Lung (tissue), 12 donors: ENCODE data around the gene CABP4. TPM values are rescaled to one million over a fixed set of nuclear protein-coding genes. Genes with fewer than 3 reads are reported as not detected.

ENCODE experiments used
- ATAC-seq: fragments of 200-7000 bp; cut with Tn5 transposase; one replicate; pipeline ENCODE4 v1.9.1; 2020; ENCODE audit warnings: moderate number of reproducible peaks; ENCODE audit not compliant: insufficient read depth, low FRiP score
- DNase-seq, 3 donors: peaks; one replicate each; pipeline ENCODE4 v3.0.0-alpha.2; 2013 to 2017
- H3K27ac ChIP-seq, 2 donors: one replicate each; pipeline ENCODE4 v1.5.1; 2013; ENCODE audit warnings: mild to moderate bottlenecking in 2 of 2, moderate library complexity in 2 of 2, control low read depth in 1 of 2, inconsistent platforms in 1 of 2, low read depth in 1 of 2, low read length in 1 of 2
- H3K27me3 ChIP-seq, 3 donors: one replicate each; pipeline ENCODE4 v1.5.1; 2013; ENCODE audit warnings: low read length in 2 of 3; ENCODE audit not compliant: control insufficient read depth in 3 of 3, insufficient read depth in 3 of 3
- H3K36me3 ChIP-seq, 4 donors: one replicate each; pipeline ENCODE4 v1.5.1; 2013; ENCODE audit warnings: low read length in 4 of 4, mild to moderate bottlenecking in 1 of 4, moderate library complexity in 1 of 4; ENCODE audit not compliant: control insufficient read depth in 4 of 4, insufficient read depth in 4 of 4
- H3K4me1 ChIP-seq, 5 donors: one replicate each; pipeline ENCODE4 v1.5.1; 2013; ENCODE audit warnings: low read length in 5 of 5, mild to moderate bottlenecking in 2 of 5, moderate library complexity in 1 of 5; ENCODE audit not compliant: control insufficient read depth in 5 of 5, insufficient read depth in 5 of 5
- H3K4me3 ChIP-seq: one replicate; pipeline ENCODE4 v1.5.1; 2013; ENCODE audit warnings: mild to moderate bottlenecking, control low read depth, moderate library complexity
- H3K9ac ChIP-seq, 2 donors: one replicate each; pipeline ENCODE4 v1.5.1; 2013; ENCODE audit warnings: low read length in 2 of 2, control low read depth in 1 of 2; ENCODE audit not compliant: insufficient read depth in 1 of 2
- H3K9me3 ChIP-seq, 4 donors: one replicate each; pipeline ENCODE4 v1.5.1; 2013; ENCODE audit warnings: low read length in 3 of 4, mild to moderate bottlenecking in 1 of 4, moderate library complexity in 1 of 4; ENCODE audit not compliant: control insufficient read depth in 4 of 4, insufficient read depth in 3 of 4
- CTCF ChIP-seq: IDR thresholded peaks from 2 replicates; pipeline ENCODE4 v1.5.1; 2012; ENCODE audit warnings: mild to moderate bottlenecking; ENCODE audit errors: control extremely low read depth, extremely low read depth
- WGBS, 2 donors: extraction: QIAGEN DNeasy Blood & Tissue Kit; methylation state at CpG; one replicate each; pipeline ENCODE4 v1.1.7; 2013; 5-methylcytosine and 5-hydroxymethylcytosine counted together
- polyA plus RNA-seq, 2 donors: library from polyadenylated mRNA; stranded (reverse); fragments of 200-250 nt; gene quantifications; one replicate each; pipeline ENCODE4 v1.2.1, GENCODE V29; 2013
- total RNA-seq, 2 donors: library from RNA; depleted of rRNA in 1 of 2; stranded (reverse); fragments of >200 nt in 1 of 2; gene quantifications; one replicate each; pipeline ENCODE4 v1.2.1, GENCODE V29; 2014 to 2021
- donor health status: control.
- donor health status: control.
- donor health status: Bipolar disorder and iron deficiency.
- donor health status: healthy.
- donor health status: DM: yes; HTN: yes; CAD: no.

Gene CABP4
- total and polyA plus RNA-seq, 4 donors, result 0.96 to 5.3 (median 2.3) TPM

GRCh38 chr11:67492801-67493547, 37.8 kb downstream of the CABP4 start:
- peaks cover 3 to 77% (median 19%) of the 10 kb centered on the region in 4 donors for H3K36me3 ChIP-seq
- ATAC-seq, result no peak

GRCh38 chr11:67493548-67494370, 38.6 kb downstream of the CABP4 start:
- H3K36me3 ChIP-seq, result peaks cover 2 to 82% (median 19%) of the 10 kb centered on the region in 4 donors
- DNase-seq, result no peak

More at GRCh38 chr11:67492801-67493547, 37.8 kb downstream of the CABP4 start:
- no peak for DNase-seq
- TF ChIP-seq CTCF, result no peak
- Histone ChIP-seq H3K27me3 (no peaks in the 10 kb centered on the region), H3K9me3 (peaks cover 0 to under 1% (median 0%) of the 10 kb centered on the region in 4 donors), H3K4me3 (no peak overlapping the region), H3K4me1 (no peaks in the 10 kb centered on the region), H3K9ac (no peak overlapping the region), H3K27ac (no peak overlapping the region)
- WGBS, 2 donors, result 88 to 90% methylated on average over 44 to 46 of the region's 46 CpGs

GRCh38 chr11:67494371-67495233, 39.4 kb downstream of the CABP4 start:
- WGBS, 2 donors, result 92 to 95% methylated on average over 53 to 59 of the region's 59 CpGs
- ATAC-seq, result no peak

More at GRCh38 chr11:67493548-67494370, 38.6 kb downstream of the CABP4 start:
- H3K27me3 ChIP-seq, result no peaks in the 10 kb centered on the region
- H3K9me3 ChIP-seq, result peaks cover 0 to 3% (median 0%) of the 10 kb centered on the region in 4 donors
- no peak overlapping the region for H3K4me3 ChIP-seq
- no peak overlapping the region for H3K9ac ChIP-seq
- H3K27ac ChIP-seq, result no peak overlapping the region
- WGBS, 2 donors, result 95 to 97% methylated on average over 58 to 65 of the region's 65 CpGs
- ATAC-seq, result no peak
- no peaks in the 10 kb centered on the region for H3K4me1 ChIP-seq
- no peak for TF ChIP-seq CTCF

More at GRCh38 chr11:67494371-67495233, 39.4 kb downstream of the CABP4 start:
- Histone ChIP-seq H3K9me3 (peaks cover 0 to 3% (median 0%) of the 10 kb centered on the region in 4 donors), H3K36me3 (peaks cover 1 to 74% (median 19%) of the 10 kb centered on the region in 4 donors), H3K4me1 (no peaks in the 10 kb centered on the region), H3K27me3 (no peaks in the 10 kb centered on the region), H3K27ac (no peak overlapping the region), H3K9ac (no peak overlapping the region), H3K4me3 (no peak overlapping the region)
- no peak for TF ChIP-seq CTCF
- DNase-seq, result no peak
